Neuron (in vitro differentiated cells): ENCODE results near the gene ATXN7L3.

Experiments used
- H2AFZ ChIP-seq: one replicate; pipeline ENCODE4 v1.6.1; 2013; ENCODE audit warnings: low read depth, mild to moderate bottlenecking, inconsistent platforms, low read length, moderate library complexity
- H3K27me3 ChIP-seq: one replicate; pipeline ENCODE4 v1.6.1; 2013; ENCODE audit warnings: low read length; ENCODE audit not compliant: insufficient read depth
- H3K36me3 ChIP-seq: one replicate; pipeline ENCODE4 v1.6.1; 2013; ENCODE audit warnings: low read length; ENCODE audit not compliant: insufficient read depth
- H3K4me1 ChIP-seq: one replicate; pipeline ENCODE4 v1.6.1; 2013; ENCODE audit warnings: low read length; ENCODE audit not compliant: insufficient read depth
- H3K4me3 ChIP-seq: 2 replicates; pipeline ENCODE4 v1.5.1; 2013; ENCODE audit warnings: mild to moderate bottlenecking, low read length, moderate library complexity
- H3K9me3 ChIP-seq: one replicate; pipeline ENCODE4 v1.6.1; 2013; ENCODE audit warnings: low read length

Gene ATXN7L3

DNA sequence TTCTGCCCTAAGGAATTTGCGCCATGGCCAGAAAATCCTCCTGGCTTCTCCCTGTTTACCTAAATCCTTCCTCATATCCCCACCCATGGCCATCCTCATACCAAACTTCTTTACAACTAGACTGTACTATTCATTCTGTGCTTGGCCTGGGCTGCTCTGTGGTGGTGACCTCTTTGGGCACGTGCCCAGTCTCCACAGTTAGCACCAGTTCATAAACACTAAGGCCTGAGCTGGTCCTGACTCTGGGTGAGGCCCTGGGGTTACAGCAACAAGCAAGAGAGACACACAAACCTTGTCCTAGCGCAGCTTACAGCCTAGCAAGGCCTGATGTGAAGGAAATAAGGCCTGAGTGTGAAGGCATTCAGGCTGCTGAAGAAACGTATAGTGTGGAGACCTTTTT lies 3.1 kb upstream of the ATXN7L3 start:
- peaks cover 15% of the 10 kb centered on the region for H3K36me3 ChIP-seq
- no peak overlapping the region for H2AFZ ChIP-seq
- no peaks in the 10 kb centered on the region for H3K27me3 ChIP-seq
- H3K9me3 ChIP-seq = no peaks in the 10 kb centered on the region
- peaks cover 18% of the 10 kb centered on the region for H3K4me1 ChIP-seq
- H3K4me3 ChIP-seq = no peak overlapping the region

DNA sequence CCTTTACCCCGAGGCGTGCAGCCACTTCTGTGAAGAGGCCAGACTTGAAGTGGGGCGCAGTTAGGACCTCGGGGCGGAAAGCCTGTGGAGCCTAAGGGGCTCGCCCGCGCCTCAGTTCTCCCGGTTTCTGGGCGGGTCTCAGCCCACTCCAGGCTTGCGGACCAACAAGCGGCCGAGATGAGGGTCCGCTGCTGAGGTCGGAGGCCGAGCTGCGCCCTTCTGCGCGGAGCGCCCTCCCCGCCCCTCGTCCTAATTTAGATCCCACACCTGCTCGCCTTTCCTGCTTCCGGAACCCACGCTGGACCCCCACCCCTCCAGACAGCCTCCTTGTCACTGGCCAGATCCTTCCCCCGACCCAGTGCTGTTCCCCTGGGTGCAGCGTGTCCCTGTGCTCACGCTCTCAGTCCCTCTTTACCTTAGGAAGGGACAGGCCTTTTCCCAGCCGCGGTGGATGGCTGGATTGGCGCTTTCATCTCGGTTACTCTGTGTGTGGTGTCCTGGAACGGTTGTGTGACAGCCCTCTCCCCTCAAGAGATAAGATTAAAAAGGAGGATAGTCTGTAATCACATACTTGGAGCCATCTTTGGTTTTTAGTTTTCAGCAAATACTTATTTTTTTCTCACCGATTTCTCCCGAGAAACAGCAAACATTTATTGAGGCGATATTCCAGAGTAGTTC lies 933 bp upstream of the ATXN7L3 start:
- no peaks in the 10 kb centered on the region for H3K27me3 ChIP-seq
- H2AFZ ChIP-seq = peak overlapping the region; percentile 77
- peak overlapping the region; percentile 65 for H3K4me3 ChIP-seq
- H3K36me3 ChIP-seq = peaks cover 14% of the 10 kb centered on the region
- no peaks in the 10 kb centered on the region for H3K9me3 ChIP-seq
- peaks cover 26% of the 10 kb centered on the region for H3K4me1 ChIP-seq

DNA sequence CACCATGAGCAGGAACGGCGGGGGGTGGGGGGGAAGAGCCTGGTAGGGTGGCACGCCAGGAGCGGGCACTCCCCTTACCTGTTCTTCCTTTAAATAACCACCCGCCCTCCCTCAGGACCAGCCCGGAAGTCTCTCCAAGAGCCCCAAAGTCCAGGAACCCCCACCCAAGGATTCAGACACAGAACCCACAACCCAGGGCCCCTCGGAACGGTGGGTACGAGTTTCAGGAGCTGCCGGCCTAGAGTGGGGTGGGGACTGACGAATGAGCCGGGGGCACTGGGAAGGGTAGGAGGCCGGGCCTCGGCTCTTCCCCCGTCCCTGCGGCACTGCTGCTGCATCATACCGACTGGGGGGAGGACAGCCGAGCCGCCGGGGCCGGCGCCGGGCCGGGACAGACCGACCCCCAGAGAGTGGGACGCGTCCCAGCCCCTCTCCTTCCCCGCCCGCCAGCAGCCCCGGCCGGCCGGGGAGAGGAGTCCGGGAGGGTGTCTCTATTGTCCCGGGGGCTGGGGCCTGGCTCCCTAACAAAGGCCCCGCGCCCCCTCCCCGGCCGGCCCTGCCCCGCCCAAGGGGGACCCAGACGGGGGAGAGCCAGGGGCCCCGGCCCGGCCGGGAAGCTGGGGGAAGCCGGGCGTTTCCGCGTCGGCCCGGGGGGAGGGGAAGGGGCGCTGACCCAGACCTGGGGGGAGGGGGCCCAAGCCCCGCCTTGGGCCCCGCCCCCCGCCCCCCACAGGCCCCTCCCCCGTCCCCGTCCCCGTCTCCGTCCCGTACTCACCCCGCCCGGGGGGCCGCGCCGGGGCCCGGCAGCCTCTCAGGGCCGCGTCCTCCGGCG lies 747 bp downstream of the ATXN7L3 start:
- Histone ChIP-seq H3K4me1 (peaks cover 26% of the 10 kb centered on the region), H3K36me3 (peaks cover 31% of the 10 kb centered on the region), H3K27me3 (no peaks in the 10 kb centered on the region), H2AFZ (no peak overlapping the region), H3K4me3 (peak overlapping the region; percentile 73), H3K9me3 (no peaks in the 10 kb centered on the region)

DNA sequence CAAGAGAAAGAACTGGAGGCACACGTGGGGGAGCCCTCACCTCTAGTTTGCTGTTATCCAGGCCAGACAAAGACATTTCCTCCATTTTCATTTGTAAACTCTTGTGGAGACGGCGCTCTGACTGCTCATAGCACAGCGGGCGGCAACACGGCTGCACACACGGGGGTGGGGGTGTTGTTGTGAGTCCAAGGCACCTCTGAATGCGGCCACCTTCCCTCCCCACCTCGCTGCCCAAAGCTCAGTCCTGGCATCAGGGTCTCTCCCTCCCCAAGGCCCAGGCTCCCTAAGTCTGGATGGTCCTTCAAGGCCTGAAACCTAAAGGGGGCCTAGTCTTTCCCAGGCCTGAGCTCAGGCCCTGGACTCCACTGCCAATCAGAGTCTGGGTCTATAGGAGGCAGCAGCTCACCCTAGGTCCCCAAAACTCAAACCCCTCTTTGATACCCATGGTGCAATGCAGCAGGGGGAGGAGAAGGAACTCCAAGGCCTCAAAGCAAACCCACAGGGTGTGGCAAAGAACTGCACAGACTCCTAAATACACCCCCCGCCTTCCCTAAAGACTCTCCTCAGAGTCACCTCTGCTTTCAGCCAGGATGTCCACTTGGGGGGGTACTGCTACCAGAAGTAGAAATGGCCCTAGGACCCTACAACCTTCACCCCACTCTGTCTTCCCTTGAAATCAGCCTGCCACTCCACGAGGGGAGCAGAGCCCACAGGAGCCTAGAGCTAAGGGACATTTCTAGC lies 1.5 kb downstream of the ATXN7L3 start:
- H3K9me3 ChIP-seq = no peaks in the 10 kb centered on the region
- peaks cover 38% of the 10 kb centered on the region for H3K36me3 ChIP-seq
- H3K27me3 ChIP-seq = no peaks in the 10 kb centered on the region
- H2AFZ ChIP-seq = no peak overlapping the region
- peak overlapping the region; percentile 73 for H3K4me3 ChIP-seq
- peaks cover 26% of the 10 kb centered on the region for H3K4me1 ChIP-seq

DNA sequence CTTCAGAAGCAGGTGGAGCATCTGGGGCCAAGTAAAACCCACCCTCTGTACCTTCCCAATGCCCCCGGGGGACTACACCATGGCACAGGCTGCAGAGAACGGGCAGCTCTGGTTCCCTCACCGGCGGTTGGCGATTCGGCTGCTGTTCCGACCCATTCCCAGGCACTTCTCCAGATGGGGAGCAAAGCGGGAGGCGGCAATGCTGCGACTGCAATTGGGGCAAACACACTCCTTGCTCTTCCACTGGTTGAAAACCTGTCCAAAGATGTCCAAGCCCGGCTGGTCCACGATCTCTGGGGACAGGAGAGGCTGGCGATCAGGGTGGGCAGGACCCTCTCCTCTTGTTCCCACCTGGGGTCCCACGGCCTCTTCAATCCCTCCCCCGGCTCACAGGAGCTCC lies 2.6 kb downstream of the ATXN7L3 start:
- H2AFZ ChIP-seq = no peak overlapping the region
- H3K36me3 ChIP-seq = peaks cover 44% of the 10 kb centered on the region
- no peak overlapping the region for H3K4me3 ChIP-seq
- peaks cover 26% of the 10 kb centered on the region for H3K4me1 ChIP-seq
- H3K9me3 ChIP-seq = no peaks in the 10 kb centered on the region
- no peaks in the 10 kb centered on the region for H3K27me3 ChIP-seq

DNA sequence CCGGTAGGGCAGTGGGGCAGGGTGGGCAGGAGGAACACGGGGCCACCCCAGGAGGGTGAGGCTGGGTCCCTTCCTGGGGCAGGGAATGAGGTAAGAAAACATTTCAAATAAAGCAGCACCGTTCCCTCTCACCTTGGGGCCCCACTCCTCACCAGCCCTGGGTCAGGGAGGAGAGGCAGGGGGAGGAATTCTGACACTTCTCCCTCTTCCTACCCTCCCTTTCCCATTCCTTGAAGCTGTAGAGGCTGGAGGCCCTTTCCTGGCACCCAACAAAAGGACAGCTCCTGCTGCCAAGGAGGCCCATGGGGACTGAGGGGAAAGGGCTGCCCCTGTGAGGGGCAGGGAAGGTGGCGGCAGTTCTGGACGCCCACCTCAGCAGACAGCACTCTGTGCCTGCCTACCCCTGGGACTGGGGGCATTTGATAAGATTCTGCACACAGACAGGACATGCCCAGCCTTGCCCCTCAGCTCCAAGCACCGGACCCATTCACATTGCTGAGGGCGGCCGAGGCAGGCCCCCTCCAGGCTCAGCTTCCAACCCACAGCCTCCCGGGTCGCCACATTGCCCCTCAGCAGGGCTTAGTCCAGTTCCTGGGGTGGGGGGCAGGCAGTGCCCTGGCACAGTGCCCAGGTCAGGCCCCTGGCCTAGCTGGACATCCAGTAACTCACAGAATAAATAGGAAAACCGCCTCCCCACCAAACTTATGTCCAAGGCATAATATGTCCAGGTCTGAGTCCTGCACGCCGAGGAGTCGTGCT lies 6.2 kb downstream of the ATXN7L3 start:
- no peaks in the 10 kb centered on the region for H3K9me3 ChIP-seq
- no peak overlapping the region for H2AFZ ChIP-seq
- H3K4me1 ChIP-seq = peaks cover 15% of the 10 kb centered on the region
- H3K36me3 ChIP-seq = peaks cover 62% of the 10 kb centered on the region
- no peaks in the 10 kb centered on the region for H3K27me3 ChIP-seq
- no peak overlapping the region for H3K4me3 ChIP-seq

DNA sequence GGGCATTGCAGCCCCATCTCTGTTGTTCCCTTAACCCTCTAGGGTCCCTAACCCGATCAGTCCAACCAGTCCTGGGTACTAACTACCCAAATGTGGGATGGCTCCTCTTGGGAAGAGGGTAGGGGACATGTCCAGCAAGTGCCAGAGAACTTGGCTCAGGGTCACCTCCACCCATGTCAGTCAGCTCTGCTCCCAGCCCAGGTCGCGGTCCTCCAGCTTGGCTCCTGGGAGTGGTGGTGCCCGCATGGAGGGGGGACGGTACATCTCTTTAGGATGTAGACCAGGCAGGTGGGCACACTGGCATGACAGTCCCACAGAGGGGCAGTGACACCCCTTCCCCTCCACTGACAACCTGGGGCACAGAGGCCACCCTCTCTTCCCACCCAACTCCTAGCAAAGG lies 6.9 kb downstream of the ATXN7L3 start:
- no peaks in the 10 kb centered on the region for H3K27me3 ChIP-seq
- H3K4me3 ChIP-seq = no peak overlapping the region
- no peaks in the 10 kb centered on the region for H3K9me3 ChIP-seq
- H3K36me3 ChIP-seq = peaks cover 62% of the 10 kb centered on the region
- H3K4me1 ChIP-seq = peaks cover 14% of the 10 kb centered on the region
- no peak overlapping the region for H2AFZ ChIP-seq

DNA sequence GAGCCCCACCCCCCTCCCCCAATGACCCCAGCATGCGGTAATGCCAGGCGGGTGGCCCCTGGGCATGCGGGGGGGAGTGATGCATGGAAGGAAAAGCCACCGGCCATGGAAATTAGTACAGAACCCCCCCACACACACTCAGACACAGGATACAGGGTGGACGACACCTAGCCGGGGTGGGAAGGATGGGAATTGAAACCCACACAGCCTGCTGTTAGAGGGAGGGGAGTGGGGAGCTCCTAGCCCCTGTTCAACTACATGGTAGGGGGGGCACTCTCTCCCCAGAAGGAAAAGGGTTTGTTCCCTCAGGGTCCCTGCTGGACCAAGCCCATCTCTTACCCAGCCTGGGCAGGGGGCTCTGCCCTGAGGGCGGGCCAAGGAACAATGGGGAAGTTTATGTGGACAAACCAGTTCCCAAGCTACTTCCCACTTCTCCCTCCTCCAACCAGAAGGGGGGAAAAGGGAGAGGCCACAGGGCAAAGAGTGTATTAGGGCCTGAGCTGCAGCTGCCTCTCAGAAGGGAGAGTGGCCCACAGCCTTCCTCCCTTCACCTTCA lies 7.7 kb downstream of the ATXN7L3 start:
- Histone ChIP-seq H3K4me1 (peaks cover 10% of the 10 kb centered on the region), H3K9me3 (no peaks in the 10 kb centered on the region), H3K27me3 (no peaks in the 10 kb centered on the region), H3K36me3 (peaks cover 55% of the 10 kb centered on the region), H3K4me3 (no peak overlapping the region), H2AFZ (no peak overlapping the region)

DNA sequence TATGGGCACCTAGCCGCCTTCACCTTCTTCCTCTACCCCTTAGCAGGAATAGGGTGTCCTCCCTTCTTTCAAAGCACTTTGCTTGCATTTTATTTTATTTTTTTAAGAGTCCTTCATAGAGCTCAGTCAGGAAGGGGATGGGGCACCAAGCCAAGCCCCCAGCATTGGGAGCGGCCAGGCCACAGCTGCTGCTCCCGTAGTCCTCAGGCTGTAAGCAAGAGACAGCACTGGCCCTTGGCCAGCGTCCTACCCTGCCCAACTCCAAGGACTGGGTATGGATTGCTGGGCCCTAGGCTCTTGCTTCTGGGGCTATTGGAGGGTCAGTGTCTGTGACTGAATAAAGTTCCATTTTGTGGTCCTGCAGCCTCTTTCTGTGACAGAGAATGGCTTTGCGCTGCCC lies 8.3 kb downstream of the ATXN7L3 start:
- peaks cover 9% of the 10 kb centered on the region for H3K4me1 ChIP-seq
- no peak overlapping the region for H3K4me3 ChIP-seq
- peaks cover 51% of the 10 kb centered on the region for H3K36me3 ChIP-seq
- H3K9me3 ChIP-seq = no peaks in the 10 kb centered on the region
- H3K27me3 ChIP-seq = no peaks in the 10 kb centered on the region
- H2AFZ ChIP-seq = no peak overlapping the region

GRCh38 chr17:44190481-44190880 lies 9.2 kb downstream of the ATXN7L3 start:
- Histone ChIP-seq H3K4me3 (no peak overlapping the region), H3K27me3 (no peaks in the 10 kb centered on the region), H3K9me3 (no peaks in the 10 kb centered on the region), H2AFZ (no peak overlapping the region), H3K36me3 (peaks cover 46% of the 10 kb centered on the region), H3K4me1 (peaks cover 12% of the 10 kb centered on the region)

DNA sequence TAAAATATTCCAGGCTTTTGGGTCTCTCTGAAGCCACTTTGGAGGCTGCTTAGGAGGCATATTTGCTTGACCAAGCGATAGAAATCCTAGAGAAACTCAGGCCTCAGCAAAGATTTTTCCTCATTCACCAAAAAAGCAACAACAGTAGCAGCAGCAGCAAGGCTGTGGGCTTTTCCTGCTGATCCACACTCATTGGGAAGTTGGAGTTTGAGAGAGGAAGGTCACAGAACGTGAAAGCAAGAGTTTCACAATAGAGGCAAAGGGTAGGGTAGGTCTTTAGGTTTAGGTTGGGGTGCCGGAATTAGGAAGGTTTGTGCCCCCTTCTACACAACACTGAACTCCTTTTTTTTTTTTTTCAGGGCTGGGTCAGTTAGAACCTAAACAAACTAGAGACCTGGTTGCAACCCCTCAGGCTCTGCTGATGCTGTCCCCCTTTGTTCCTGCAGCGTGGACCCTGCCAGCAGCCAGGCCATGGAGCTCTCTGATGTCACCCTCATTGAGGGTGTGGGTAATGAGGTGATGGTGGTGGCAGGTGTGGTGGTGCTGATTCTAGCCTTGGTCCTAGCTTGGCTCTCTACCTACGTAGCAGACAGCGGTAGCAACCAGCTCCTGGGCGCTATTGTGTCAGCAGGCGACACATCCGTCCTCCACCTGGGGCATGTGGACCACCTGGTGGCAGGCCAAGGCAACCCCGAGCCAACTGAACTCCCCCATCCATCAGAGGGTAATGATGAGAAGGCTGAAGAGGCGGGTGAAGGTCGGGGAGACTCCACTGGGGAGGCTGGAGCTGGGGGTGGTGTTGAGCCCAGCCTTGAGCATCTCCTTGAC lies 10.9 kb downstream of the ATXN7L3 start:
- no peak overlapping the region for H3K4me3 ChIP-seq
- no peaks in the 10 kb centered on the region for H3K9me3 ChIP-seq
- no peaks in the 10 kb centered on the region for H3K27me3 ChIP-seq
- H2AFZ ChIP-seq = no peak overlapping the region
- peaks cover 20% of the 10 kb centered on the region for H3K4me1 ChIP-seq
- H3K36me3 ChIP-seq = peaks cover 31% of the 10 kb centered on the region
